Liver (tissue), 3 donors: ENCODE results near the gene ZNF865.

ENCODE experiments used
- EGR1 ChIP-seq, 2 donors: IDR thresholded peaks; 2 replicates each; pipeline ENCODE4 v1.6.1; 2016 to 2018; ENCODE audit warnings: antibody characterized with exemption in 2 of 2, low read depth in 2 of 2
- HNF4A ChIP-seq, 2 donors: conservative IDR thresholded peaks; 2 replicates each; pipeline ENCODE4 v1.6.1; 2016; ENCODE audit warnings: antibody characterized with exemption in 2 of 2, mild to moderate bottlenecking in 2 of 2
- JUND ChIP-seq, 2 donors: IDR thresholded peaks; 2 replicates each; pipeline ENCODE4 v1.6.1; 2016; ENCODE audit warnings: antibody characterized with exemption in 2 of 2
- SP1 ChIP-seq: IDR thresholded peaks from 2 replicates; pipeline ENCODE4 v1.6.1; 2018; ENCODE audit warnings: antibody characterized with exemption, mild to moderate bottlenecking
- TAF1 ChIP-seq: conservative IDR thresholded peaks from 2 replicates; pipeline ENCODE4 v1.6.1; 2016; ENCODE audit warnings: antibody characterized with exemption, mild to moderate bottlenecking
- YY1 ChIP-seq: IDR thresholded peaks from 2 replicates; pipeline ENCODE4 v1.6.1; 2016; ENCODE audit warnings: antibody characterized with exemption, mild to moderate bottlenecking
- TF ChIP-seq, protein P1 (sequence below): IDR thresholded peaks from 2 replicates; pipeline ENCODE4 v1.6.1; 2016; ENCODE audit warnings: antibody characterized with exemption
- TF ChIP-seq, protein P2 (sequence below): fragments of 150-350 bp; IDR thresholded peaks from 2 replicates; pipeline ENCODE4 v1.5.1; 2017; ENCODE audit warnings: improper control_type of control experiment, low read depth, low read length; ENCODE audit not compliant: missing input control
- TF ChIP-seq, protein P3 (sequence below): IDR thresholded peaks from 2 replicates; pipeline ENCODE4 v1.6.1; 2016; ENCODE audit warnings: antibody characterized with exemption, mild to moderate bottlenecking
- TF ChIP-seq, protein P4 (sequence below): IDR thresholded peaks from 2 replicates; pipeline ENCODE4 v1.6.1; 2016; ENCODE audit warnings: antibody characterized with exemption
- TF ChIP-seq, protein P5 (sequence below): IDR thresholded peaks from 2 replicates; pipeline ENCODE4 v1.6.1; 2016; ENCODE audit warnings: antibody characterized with exemption
- donor health status: healthy.
- donor health status: healthy.

DNA sequence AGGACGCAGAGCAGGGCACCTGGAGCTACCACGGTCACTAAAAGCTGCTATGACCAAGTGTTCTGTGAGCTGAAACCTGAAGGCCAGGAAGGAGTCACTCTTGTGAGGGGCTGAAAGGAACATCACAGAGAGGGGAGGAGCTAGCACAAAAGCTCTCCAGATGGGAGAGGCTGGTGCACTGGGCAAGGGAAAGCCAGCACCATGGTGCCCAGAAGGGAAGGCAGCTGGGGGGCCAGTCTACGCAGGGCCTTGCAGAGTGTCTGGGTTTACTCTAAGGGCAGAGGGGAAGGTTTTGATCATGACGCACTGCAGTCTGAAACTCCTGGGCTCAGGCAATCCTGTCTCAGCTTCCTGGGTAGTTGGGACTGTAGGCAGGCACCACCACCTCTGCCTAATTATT is 31.3 kb downstream of the ZNF865 start:
- TF ChIP-seq SP1, result no peak
- TF ChIP-seq TAF1, result no peak
- TF ChIP-seq, protein P1, sequence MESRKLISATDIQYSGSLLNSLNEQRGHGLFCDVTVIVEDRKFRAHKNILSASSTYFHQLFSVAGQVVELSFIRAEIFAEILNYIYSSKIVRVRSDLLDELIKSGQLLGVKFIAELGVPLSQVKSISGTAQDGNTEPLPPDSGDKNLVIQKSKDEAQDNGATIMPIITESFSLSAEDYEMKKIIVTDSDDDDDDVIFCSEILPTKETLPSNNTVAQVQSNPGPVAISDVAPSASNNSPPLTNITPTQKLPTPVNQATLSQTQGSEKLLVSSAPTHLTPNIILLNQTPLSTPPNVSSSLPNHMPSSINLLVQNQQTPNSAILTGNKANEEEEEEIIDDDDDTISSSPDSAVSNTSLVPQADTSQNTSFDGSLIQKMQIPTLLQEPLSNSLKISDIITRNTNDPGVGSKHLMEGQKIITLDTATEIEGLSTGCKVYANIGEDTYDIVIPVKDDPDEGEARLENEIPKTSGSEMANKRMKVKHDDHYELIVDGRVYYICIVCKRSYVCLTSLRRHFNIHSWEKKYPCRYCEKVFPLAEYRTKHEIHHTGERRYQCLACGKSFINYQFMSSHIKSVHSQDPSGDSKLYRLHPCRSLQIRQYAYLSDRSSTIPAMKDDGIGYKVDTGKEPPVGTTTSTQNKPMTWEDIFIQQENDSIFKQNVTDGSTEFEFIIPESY, result no peak
- TF ChIP-seq, protein P2, sequence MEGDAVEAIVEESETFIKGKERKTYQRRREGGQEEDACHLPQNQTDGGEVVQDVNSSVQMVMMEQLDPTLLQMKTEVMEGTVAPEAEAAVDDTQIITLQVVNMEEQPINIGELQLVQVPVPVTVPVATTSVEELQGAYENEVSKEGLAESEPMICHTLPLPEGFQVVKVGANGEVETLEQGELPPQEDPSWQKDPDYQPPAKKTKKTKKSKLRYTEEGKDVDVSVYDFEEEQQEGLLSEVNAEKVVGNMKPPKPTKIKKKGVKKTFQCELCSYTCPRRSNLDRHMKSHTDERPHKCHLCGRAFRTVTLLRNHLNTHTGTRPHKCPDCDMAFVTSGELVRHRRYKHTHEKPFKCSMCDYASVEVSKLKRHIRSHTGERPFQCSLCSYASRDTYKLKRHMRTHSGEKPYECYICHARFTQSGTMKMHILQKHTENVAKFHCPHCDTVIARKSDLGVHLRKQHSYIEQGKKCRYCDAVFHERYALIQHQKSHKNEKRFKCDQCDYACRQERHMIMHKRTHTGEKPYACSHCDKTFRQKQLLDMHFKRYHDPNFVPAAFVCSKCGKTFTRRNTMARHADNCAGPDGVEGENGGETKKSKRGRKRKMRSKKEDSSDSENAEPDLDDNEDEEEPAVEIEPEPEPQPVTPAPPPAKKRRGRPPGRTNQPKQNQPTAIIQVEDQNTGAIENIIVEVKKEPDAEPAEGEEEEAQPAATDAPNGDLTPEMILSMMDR, result no peak
- TF ChIP-seq, protein P3, sequence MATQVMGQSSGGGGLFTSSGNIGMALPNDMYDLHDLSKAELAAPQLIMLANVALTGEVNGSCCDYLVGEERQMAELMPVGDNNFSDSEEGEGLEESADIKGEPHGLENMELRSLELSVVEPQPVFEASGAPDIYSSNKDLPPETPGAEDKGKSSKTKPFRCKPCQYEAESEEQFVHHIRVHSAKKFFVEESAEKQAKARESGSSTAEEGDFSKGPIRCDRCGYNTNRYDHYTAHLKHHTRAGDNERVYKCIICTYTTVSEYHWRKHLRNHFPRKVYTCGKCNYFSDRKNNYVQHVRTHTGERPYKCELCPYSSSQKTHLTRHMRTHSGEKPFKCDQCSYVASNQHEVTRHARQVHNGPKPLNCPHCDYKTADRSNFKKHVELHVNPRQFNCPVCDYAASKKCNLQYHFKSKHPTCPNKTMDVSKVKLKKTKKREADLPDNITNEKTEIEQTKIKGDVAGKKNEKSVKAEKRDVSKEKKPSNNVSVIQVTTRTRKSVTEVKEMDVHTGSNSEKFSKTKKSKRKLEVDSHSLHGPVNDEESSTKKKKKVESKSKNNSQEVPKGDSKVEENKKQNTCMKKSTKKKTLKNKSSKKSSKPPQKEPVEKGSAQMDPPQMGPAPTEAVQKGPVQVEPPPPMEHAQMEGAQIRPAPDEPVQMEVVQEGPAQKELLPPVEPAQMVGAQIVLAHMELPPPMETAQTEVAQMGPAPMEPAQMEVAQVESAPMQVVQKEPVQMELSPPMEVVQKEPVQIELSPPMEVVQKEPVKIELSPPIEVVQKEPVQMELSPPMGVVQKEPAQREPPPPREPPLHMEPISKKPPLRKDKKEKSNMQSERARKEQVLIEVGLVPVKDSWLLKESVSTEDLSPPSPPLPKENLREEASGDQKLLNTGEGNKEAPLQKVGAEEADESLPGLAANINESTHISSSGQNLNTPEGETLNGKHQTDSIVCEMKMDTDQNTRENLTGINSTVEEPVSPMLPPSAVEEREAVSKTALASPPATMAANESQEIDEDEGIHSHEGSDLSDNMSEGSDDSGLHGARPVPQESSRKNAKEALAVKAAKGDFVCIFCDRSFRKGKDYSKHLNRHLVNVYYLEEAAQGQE, result no peak
- no peak for TF ChIP-seq EGR1 (IDR thresholded peaks at IDR 0.05; ENCODE audit: low read depth in 2 of 2)
- TF ChIP-seq, protein P4, sequence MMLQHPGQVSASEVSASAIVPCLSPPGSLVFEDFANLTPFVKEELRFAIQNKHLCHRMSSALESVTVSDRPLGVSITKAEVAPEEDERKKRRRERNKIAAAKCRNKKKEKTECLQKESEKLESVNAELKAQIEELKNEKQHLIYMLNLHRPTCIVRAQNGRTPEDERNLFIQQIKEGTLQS, result no peak
- no peak for TF ChIP-seq YY1
- TF ChIP-seq, protein P5, sequence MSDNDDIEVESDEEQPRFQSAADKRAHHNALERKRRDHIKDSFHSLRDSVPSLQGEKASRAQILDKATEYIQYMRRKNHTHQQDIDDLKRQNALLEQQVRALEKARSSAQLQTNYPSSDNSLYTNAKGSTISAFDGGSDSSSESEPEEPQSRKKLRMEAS, result no peak
- TF ChIP-seq HNF4A (conservative IDR thresholded peaks at IDR 0.05), result no peak
- no peak for TF ChIP-seq JUND (IDR thresholded peaks at IDR 0.05)
